NT2/D1 (cell line): ENCODE results near the gene LILRA6.
"Not testable (repeated sequence)": the region's sequence is repeated elsewhere in the genome, so short reads cannot be mapped to it uniquely, and the experiment has no call there.

Experiments used
- SUZ12 ChIP-seq: IDR thresholded peaks from 2 replicates; pipeline ENCODE4 v1.6.1; 2011; ENCODE audit not compliant: insufficient read length, insufficient read depth; ENCODE audit errors: extremely low read depth
- ZNF274 ChIP-seq: IDR thresholded peaks from 2 replicates; pipeline ENCODE4 v1.6.1; 2011; ENCODE audit warnings: mild to moderate bottlenecking, low read depth, low read length

DNA sequence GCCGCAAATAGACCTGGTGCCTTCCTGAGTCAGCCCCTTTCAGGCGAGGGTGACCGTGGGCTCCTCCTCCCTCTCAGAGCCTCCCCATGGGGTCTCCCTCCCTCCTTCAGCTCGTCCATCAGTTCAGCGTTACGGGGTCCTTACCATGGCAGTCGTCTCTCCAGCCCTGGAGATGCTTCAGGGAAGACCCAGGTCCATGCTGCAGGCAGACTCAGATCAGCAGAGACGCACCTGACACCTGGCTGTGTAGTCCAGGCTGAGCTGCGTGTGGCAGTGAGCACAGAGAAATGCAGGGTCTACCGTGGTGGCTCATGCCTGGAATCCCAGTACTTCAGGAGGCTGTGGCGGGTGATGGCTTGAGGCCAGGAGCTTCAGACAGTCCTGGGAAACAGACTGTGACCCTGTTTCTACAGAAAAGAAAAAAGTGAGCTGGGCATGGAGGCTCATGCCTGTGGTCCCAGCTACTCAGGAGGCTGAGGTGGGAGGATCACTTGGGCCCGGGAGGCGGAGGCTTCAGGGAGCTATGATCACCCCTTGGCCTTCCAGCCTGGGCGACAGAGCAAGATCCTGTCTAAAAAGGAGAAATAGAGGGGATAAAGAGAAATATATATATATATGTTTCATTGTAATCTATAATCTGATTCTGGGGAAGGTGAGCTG lies 19.2 kb downstream of the LILRA6 start:
- TF ChIP-seq SUZ12, ZNF274: not testable (repeated sequence)
